ENCODE data around the gene CDH13. TPM values are rescaled to one million over a fixed set of nuclear protein-coding genes. Genes with fewer than 3 reads are reported as not detected.

Gene CDH13
- total and polyA plus RNA-seq, 8 donors, result 0.12 to 21.4 (median 1.7) TPM; not detected in 1

DNA sequence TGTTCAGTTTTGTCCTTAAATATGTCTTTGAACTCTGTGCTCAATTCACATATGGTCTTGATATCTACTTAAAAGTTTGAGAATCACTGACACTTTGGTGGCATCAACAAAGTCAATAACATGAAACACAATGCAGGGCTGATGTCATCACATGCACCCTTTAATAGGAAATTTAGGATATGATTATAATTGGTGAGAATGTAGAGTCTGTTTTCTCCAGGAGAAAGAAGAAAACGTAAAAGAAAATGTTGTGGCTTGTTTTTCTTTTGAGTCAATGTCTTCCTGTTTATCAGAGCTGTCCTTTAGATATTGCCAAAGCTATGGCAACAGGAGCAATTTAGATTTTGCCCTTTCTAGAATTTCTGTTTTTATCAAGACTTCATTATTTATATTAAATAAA, 396.9 kb downstream of the CDH13 start:
- TF ChIP-seq POLR2AphosphoS5 (IDR thresholded peaks at IDR 0.05), result no peak
- TF ChIP-seq EP300 (IDR thresholded peaks at IDR 0.05), result no peak
- TF ChIP-seq POLR2A (IDR thresholded peaks at IDR 0.05), result no peak
- TF ChIP-seq, protein P1, sequence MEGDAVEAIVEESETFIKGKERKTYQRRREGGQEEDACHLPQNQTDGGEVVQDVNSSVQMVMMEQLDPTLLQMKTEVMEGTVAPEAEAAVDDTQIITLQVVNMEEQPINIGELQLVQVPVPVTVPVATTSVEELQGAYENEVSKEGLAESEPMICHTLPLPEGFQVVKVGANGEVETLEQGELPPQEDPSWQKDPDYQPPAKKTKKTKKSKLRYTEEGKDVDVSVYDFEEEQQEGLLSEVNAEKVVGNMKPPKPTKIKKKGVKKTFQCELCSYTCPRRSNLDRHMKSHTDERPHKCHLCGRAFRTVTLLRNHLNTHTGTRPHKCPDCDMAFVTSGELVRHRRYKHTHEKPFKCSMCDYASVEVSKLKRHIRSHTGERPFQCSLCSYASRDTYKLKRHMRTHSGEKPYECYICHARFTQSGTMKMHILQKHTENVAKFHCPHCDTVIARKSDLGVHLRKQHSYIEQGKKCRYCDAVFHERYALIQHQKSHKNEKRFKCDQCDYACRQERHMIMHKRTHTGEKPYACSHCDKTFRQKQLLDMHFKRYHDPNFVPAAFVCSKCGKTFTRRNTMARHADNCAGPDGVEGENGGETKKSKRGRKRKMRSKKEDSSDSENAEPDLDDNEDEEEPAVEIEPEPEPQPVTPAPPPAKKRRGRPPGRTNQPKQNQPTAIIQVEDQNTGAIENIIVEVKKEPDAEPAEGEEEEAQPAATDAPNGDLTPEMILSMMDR (IDR thresholded peaks at IDR 0.05), result no peak
- no peaks in the 10 kb centered on the region for H3K27me3 ChIP-seq
- WGBS, 5 donors, result 68 to 93% (median 81%) methylated on average over 1 of the region's 1 CpG

DNA sequence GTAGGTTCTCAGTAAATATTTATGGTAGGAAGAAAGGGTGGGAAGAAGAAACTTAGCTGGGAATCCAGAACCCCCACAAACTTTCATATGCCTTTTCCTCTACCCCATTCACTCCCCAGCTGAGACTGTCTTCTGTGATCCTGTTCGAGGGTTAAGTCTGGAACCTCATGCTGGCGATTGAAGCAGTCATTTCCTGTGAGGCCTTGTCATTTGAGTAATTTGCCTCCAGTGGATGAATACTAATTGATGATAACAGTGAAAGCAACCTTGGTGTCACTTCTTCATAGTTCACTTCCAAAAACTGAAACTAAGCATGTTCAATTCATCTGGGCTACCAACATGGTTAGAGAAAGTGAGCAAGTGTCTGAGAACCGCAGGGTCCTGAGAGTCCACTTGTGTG, 401.2 kb downstream of the CDH13 start:
- intact Hi-C loops (cut with DNase I; ENCODE audit: low total_unique reads), result no loop called here

More for the DNA sequence above, 396.9 kb downstream of the CDH13 start:
- H3K4me1 ChIP-seq, result no peaks in the 10 kb centered on the region
- no peak overlapping the region for H3K27ac ChIP-seq
- intact Hi-C loops (cut with DNase I; ENCODE audit: low total_unique reads), result no loop called here
- no peak for DNase-seq
- H3K36me3 ChIP-seq, result no peaks in the 10 kb centered on the region
- H3K9me3 ChIP-seq, result no peaks in the 10 kb centered on the region
- H3K4me3 ChIP-seq, result no peak overlapping the region

DNA sequence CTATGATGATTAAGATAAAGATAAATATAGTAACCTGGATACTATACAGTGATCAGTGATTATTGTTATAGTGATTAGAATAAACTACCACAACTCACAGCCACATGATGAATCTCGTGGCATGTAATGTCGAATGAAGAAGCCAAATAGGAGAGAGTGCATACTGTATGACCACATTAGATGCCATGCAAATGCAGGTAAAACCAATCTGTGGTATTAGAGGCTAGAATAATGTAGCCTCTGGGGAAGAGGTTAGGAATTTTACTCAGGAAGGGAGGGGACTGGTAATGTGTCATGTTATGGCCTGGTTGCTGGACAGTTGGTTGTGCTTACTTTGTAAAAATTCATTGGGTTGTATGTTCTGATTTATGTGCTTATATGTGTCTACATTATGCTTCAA, 402.7 kb downstream of the CDH13 start:
- TF ChIP-seq, protein P1 (IDR thresholded peaks at IDR 0.05), result no peak
- TF ChIP-seq POLR2A (IDR thresholded peaks at IDR 0.05) (no peak), EP300 (IDR thresholded peaks at IDR 0.05) (no peak), POLR2AphosphoS5 (IDR thresholded peaks at IDR 0.05) (no peak)
- no peaks in the 10 kb centered on the region for H3K36me3 ChIP-seq
- H3K27ac ChIP-seq, result no peak overlapping the region
- intact Hi-C loops (cut with DNase I; ENCODE audit: low total_unique reads), result no loop called here
- 66 to 81% (median 67%) methylated on average over 2 of the region's 2 CpGs for WGBS, 5 donors
- no peak overlapping the region for H3K4me3 ChIP-seq
- no peaks in the 10 kb centered on the region for H3K9me3 ChIP-seq
- no peak for DNase-seq
- H3K4me1 ChIP-seq, result no peaks in the 10 kb centered on the region
- H3K27me3 ChIP-seq, result no peaks in the 10 kb centered on the region

More for the DNA sequence above, 401.2 kb downstream of the CDH13 start:
- Histone ChIP-seq H3K36me3 (no peaks in the 10 kb centered on the region), H3K9me3 (no peaks in the 10 kb centered on the region), H3K4me3 (no peak overlapping the region), H3K4me1 (no peaks in the 10 kb centered on the region), H3K27me3 (no peaks in the 10 kb centered on the region), H3K27ac (no peak overlapping the region)
- WGBS, 5 donors, result 19 to 60% (median 47%) methylated on average over 3 of the region's 3 CpGs
- no peak for DNase-seq
- TF ChIP-seq POLR2A (IDR thresholded peaks at IDR 0.05) (no peak), POLR2AphosphoS5 (IDR thresholded peaks at IDR 0.05) (no peak), EP300 (IDR thresholded peaks at IDR 0.05) (no peak)
- TF ChIP-seq, protein P1 (IDR thresholded peaks at IDR 0.05), result no peak

DNA sequence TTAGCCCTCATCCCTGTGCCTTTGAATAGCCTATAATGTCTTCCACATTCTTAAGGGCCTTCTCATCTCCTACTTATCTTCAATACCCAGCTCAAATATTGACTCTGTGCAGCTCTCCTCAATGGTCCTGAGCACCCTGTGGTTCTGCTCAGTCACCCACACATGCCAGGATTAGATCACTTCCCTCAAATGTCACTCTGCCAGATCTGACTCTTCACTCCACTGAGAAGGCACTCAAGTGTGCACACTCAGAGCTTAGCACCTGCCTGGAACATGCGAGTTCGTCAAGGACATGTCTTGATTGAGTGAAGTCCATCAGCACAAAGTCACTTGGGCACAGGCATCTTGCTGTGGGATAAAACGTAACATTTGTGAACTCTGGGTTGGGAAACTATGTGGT, 404.8 kb downstream of the CDH13 start:
- Histone ChIP-seq H3K36me3 (no peaks in the 10 kb centered on the region), H3K4me1 (no peaks in the 10 kb centered on the region), H3K27ac (no peak overlapping the region), H3K4me3 (no peak overlapping the region), H3K27me3 (no peaks in the 10 kb centered on the region), H3K9me3 (no peaks in the 10 kb centered on the region)
- 78 to 88% (median 83%) methylated on average over 2 to 3 of the region's 3 CpGs for WGBS, 5 donors
- no peak for TF ChIP-seq POLR2AphosphoS5 (IDR thresholded peaks at IDR 0.05)
- TF ChIP-seq, protein P1 (IDR thresholded peaks at IDR 0.05), result no peak
- no peak for TF ChIP-seq EP300 (IDR thresholded peaks at IDR 0.05)
- TF ChIP-seq POLR2A (IDR thresholded peaks at IDR 0.05), result no peak
- intact Hi-C loops (cut with DNase I; ENCODE audit: low total_unique reads), result no loop called here
- DNase-seq, result no peak
